LNCaP clone FGC (cell line): Measurements from ENCODE around the gene MIA3.

ENCODE experiments used
- DNase-seq: peaks from one replicate; pipeline ENCODE4 v3.0.0-alpha.2; 2011; ENCODE audit warnings: low read depth
- H3K4me3 ChIP-seq: 2 replicates; pipeline ENCODE4 v1.5.1; 2011; ENCODE audit warnings: mild to moderate bottlenecking, low read depth, low read length, control low read depth
- CTCF ChIP-seq: IDR thresholded peaks from 2 replicates; pipeline ENCODE4 v1.5.1; 2012; ENCODE audit warnings: mild to moderate bottlenecking; ENCODE audit not compliant: control insufficient read depth, insufficient read depth; ENCODE audit errors: extremely low read depth

Gene MIA3

GRCh38 chr1:222588135-222588534 is 29.8 kb upstream of the MIA3 start:
- TF ChIP-seq CTCF, result no peak
- no peak for DNase-seq
- H3K4me3 ChIP-seq, result peak overlapping the region; percentile 81; the same call in 1 of the 2 replicates

GRCh38 chr1:222589462-222590302 is 28.2 kb upstream of the MIA3 start, which contains the start of gene TAF1A:
TAF1A (minus strand) TSS chr1:222589933.
- no peak for TF ChIP-seq CTCF

GRCh38 chr1:222592171-222592570 is 25.7 kb upstream of the MIA3 start:
- no peak for DNase-seq
- TF ChIP-seq CTCF, result no peak

More at GRCh38 chr1:222589462-222590302, 28.2 kb upstream of the MIA3 start, which contains the start of gene TAF1A:
- H3K4me3 ChIP-seq, result peak within 1 kb of the TSS; percentile 81
- peak; percentile 80 for DNase-seq

GRCh38 chr1:222594789-222595188 is 23.1 kb upstream of the MIA3 start:
- TF ChIP-seq CTCF, result no peak
- no peak for DNase-seq

More at GRCh38 chr1:222592171-222592570, 25.7 kb upstream of the MIA3 start:
- H3K4me3 ChIP-seq, result no peak overlapping the region

GRCh38 chr1:222596696-222597095 is 21.2 kb upstream of the MIA3 start:
- TF ChIP-seq CTCF, result no peak
- DNase-seq, result no peak
- H3K4me3 ChIP-seq, result no peak overlapping the region

More at GRCh38 chr1:222594789-222595188, 23.1 kb upstream of the MIA3 start:
- H3K4me3 ChIP-seq, result no peak overlapping the region

GRCh38 chr1:222600281-222600680 is 17.6 kb upstream of the MIA3 start:
- TF ChIP-seq CTCF, result no peak
- H3K4me3 ChIP-seq, result no peak overlapping the region
- DNase-seq, result peak; percentile 96
